HG03520 (cell line): ENCODE data around the gene ZNF431.
"Not testable (repeated sequence)": the region's sequence is repeated elsewhere in the genome, so short reads cannot be mapped to it uniquely, and the experiment has no call there.

Source experiments
- ATAC-seq: cut with Tn5 transposase; IDR thresholded peaks from one replicate; pipeline ENCODE4 v1.9.1; 2021; ENCODE audit warnings: mild to moderate bottlenecking, moderate library complexity; ENCODE audit not compliant: unreplicated experiment

The ZNF431 gene

DNA sequence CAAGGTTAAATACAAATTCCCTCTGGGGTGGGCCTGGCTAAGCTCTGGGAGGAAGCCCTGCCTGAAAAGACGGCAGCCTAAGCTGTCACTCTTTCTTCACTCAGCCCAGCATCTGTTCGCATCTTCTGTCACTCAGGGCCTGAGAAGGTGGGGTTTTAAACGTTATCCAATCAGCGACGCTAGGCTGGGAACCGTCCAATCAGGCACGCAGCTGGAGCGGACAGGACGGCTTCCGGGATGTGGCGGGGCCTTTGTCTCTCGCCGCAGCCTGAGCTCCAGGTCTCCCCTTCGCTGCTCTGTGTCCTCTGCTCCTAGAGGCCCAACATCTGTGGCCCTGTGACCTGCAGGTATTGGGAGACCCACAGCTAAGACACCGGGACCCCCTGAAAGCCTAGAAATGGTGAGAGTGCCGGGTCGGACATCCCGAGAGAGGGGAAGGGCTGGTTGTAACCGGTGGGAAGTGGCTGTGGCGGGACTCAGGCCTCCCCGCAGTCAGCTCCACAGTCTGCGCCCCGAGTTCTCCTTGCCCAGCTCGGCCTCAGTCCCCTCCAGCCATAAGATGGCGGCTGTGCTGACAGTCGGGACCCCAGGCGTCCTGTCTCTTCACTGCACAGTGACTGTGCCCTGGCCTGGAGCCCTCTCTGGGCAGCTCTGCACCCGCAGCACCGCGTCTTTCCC lies at the start of gene ZNF431:
Gene ZNF431 (plus strand): TSS at position 254 of the 678 bp plus-strand sequence. CDS start 144 bp downstream, at position 398.
- peak; percentile 98 for ATAC-seq

DNA sequence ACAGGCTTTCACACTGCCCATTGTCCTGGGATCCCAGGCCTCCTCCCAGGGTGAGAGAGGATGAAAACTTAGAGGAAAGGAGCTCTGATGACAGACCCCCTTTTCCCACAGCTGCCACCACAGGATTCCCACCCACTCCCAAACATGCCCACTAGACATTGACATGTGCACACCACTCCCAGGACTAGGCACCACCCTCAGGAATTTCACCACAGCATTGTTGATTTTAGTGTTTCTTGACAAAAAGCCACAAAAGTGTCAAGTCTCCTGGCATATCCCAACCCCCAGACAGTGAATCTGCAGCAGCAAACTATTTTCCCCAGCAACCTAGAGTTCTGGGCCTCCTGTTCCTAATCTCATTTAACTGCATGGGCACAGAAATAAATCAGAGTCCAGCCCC lies 49.7 kb upstream of the ZNF431 start:
- ATAC-seq, result no peak

DNA sequence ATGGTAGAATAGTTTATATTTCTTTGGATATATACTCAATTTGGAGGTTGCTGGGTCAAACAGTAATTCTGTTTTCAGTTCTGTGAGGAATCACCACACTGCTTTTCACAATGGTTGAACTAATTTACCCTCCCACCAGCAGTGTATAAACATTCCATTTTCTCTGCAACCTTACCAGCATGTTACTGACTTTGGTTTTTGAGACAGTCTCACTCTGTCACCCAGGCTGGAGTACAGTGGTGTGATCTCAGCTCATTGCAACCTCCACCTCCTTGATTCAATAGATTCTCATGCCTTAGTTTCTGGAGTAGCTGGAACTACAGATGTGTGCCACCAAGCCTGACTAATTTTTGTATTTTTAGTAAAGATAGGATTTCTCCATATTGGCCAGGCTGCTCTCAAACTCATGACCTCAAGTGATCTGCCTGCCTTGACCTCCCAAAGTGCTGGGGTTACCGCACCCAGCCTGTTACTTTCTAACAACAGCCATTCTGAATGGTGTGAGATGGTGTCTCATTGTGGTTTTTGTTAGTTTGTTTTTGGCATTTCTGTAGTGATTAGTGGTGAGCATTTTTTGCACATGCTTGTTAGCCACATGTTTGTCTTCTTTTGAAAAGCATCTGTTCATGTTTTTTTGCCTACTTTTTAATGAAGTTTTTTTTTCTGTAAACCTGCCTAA lies 47.4 kb upstream of the ZNF431 start:
- ATAC-seq, result no peak

DNA sequence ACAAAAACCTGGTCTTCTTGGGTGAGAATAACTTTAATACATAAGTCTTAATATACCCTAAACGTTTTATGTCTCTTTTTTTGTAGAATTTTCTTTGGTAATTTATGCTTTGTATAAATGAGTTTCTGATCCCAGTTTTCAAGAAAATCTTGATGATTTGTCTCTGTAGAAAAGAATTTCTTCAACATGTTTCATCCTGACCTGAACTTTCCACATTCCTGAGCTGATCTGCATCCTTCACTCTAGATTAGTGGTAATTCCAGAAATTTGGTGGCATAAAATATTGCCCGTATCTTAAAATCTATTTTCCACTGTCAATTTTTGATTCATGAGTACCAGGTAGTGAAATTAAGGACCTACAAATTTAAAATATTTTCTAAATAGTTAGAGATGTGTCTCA lies 43.5 kb upstream of the ZNF431 start:
- ATAC-seq, result no peak

DNA sequence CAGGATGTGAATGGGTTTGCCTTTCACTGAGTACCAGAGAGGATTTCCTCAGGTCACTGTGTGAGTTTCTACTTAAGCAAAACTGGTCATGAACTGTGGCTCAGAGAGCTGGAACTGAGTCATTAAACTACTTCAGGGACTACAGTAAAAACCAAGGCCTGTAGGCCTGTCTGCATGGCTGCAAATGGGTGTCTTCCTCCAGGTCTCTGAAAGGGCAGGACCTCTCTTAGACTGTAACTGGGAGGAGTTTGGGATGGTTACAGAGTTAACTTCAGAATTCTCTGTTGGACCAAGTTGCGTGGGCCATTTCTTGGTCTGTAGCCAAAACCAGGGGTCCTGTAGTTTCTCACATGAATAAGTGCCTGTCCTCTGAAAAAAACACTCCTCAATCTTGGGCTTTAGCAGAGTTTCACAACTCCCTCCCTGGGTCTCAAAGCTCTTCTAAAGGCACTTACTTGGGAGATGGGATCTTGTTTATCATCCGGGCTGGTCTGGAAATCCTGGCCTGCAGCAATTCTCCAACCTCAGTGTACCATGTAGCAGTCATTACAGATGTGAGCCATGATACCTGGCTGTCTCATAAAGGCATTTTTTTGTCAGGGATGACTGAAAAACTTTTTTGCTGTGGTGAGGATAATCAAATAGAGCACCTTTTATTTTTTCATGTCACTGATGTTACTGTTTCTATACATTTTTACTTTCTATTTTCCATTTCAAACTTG lies 40.2 kb upstream of the ZNF431 start:
- ATAC-seq, result no peak

DNA sequence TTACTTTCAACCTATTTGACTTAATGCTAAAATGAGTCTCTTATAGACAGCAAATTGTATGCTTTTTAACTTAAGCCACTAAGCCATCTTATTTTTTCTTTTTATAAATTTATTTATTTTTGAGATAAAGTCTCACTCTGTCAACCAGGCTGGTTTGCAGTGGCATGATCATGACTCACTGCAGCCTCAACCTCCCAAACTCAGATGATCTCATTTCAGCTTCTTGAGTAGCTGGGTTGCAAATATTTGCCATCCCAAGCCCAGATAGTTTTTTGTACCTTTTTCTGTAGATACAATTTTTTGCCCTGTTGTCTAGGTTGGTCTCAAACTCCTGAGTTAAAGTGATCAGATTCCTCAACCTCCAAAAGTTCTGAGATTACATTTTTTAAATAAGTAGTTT lies 32.7 kb upstream of the ZNF431 start:
- ATAC-seq, result no peak

DNA sequence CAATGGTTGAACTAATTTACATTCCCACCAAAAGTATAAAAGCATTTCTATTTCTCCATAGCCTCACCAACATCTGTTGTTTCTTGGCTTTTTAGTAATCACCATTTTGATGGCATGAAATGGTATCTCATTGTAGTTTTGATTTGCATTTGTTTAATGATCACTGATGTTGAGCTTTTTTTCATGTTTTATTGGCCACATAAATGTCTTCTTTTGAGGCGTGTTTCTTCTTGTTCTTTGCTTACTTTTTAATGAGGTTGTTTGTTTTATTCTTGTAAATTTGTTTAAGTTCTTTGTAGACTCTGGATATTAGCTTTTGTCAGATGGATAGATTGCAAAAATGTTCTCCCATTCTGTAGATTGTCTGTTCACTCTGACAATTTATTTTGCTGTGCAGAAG lies 31.7 kb upstream of the ZNF431 start:
- no peak for ATAC-seq

DNA sequence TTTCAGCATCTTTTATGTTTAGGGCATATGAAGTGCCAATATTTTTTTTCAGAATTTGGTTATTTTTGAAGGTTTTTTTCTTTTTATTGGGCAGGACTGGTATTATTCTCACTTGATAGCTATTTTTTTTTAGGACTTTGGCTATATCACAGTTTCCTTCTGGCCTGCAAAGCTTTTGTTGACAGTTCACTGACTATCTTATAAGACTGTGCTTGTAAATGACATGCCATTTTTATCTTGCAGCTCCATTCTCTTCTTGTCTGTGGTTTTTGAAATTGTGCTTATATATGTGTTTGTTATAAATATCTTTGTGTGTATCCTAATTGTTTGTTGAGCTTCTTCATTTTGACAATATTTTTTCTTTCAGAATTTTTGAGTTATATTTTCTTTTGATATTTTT lies 26.4 kb upstream of the ZNF431 start:
- ATAC-seq, result no peak

DNA sequence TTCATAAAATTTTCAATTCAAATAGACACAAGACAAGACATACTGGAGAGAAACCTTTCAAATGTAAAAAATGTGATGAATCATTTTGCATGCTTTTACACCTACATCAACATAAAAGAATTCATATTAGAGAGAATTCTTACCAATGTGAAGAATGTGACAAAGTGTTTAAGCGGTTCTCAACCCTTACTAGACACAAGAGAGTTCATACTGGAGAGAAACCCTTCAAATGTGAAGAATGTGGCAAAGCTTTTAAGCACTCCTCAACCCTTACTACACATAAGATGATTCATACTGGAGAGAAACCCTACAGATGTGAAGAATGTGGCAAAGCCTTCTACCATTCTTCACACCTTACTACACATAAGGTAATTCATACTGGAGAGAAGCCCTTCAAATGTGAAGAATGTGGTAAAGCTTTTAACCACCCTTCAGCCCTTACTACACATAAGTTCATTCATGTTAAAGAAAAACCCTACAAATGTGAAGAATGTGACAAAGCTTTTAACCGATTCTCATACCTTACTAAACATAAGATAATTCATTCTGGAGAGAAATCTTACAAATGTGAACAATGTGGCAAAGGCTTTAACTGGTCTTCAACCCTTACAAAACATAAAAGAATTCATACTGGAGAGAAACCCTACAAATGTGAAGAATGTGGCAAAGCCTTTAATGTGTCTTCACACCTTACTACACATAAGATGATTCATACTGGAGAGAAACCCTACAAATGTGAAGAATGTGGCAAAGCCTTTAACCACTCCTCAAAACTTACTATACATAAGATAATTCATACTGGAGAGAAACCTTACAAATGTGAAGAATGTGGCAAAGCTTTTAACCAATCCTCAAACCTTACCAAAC lies 24.6 kb upstream of the ZNF431 start:
- ATAC-seq, result no peak

DNA sequence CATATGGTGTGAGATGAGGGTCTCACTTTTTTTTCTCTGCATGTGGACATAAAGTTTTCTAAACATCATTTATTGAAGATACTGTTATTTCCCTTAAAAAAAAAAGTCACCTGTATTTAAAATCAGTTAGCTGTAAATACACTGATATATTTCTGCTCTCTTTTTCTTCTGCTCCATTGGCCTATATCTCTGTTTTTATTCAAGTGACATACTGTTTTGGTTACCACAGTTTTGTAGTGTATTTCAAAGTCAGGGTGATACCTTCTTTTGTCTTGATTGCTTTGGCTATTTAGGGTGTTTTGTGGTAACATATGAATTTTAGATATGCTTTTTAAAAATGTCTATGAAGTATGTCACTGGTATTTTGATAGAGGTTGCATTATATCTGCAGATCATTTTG lies 15.8 kb upstream of the ZNF431 start:
- ATAC-seq, result no peak

DNA sequence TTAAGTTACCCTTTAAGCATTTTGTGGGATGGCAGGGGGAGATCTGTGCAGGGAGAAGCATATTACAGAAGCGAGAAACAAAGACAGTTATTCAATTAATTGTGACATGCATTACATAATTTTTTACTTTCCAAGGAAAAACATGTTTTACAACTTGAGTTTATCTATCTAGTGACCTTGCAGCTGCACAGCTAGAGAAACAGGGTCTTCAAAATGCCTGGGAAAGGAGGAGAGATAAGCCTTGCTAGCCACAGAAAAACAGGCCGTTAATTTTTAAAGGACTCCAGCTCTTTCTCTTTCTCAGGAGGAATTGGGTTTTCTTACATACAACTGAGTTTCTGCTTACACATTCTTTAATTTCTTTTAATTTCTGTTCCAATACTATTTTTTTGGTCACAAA lies 14.8 kb upstream of the ZNF431 start:
- ATAC-seq, result no peak

DNA sequence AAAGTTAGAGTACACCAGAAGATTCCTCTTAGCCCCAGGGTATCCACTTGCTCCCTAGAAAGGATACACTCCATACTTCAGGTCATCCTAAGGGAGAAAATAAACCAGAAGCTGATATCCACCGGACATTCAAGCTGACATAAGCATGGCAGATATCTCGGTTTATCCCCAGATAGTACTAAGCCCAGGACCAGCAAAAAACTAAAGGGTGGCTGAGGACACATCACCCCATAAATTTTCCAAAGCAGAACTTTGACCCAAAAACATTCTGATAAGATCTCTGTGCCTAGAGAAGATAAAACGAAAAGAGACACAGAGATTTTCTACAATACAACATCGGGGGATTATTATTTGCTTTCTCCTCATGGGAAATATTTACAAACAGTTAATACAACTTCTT lies 13.9 kb upstream of the ZNF431 start:
- ATAC-seq, result no peak

DNA sequence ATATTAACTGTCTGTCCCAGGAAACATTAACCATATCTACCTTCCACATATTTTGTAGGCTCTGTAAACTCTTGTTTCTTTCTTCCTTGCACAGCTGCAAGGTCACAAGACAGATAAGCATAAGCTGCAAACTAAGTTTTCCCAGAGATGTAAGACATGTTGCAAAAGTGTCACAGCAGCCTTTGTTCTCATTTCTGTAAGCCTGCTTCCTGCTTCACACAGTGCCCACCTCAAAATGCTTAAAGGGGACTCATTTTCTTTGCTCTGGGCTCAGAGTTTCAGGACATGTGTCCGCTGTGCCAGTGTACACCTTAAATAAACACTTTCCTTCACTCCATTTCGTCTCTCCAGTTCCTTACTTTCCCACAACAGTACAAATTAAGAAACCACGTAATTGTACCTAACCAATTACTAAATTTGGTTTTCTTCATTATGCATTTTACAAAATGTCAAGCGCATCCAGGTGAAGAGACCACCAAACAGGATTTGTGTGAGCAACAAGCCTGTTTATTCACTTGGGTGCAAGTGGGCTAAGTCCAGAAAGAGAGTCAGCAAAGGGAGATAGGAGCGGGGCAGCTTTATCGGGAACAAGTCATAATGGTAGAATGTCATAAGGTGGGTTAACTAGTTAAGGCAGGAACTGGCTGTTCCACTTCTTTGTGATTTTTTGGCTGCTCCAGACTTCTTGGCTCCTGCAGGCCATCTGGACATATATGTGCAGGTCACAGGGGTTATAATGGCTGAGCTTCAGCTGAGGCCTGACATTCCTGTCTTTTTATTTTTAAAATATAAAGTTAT lies 12.7 kb upstream of the ZNF431 start:
- no peak for ATAC-seq

DNA sequence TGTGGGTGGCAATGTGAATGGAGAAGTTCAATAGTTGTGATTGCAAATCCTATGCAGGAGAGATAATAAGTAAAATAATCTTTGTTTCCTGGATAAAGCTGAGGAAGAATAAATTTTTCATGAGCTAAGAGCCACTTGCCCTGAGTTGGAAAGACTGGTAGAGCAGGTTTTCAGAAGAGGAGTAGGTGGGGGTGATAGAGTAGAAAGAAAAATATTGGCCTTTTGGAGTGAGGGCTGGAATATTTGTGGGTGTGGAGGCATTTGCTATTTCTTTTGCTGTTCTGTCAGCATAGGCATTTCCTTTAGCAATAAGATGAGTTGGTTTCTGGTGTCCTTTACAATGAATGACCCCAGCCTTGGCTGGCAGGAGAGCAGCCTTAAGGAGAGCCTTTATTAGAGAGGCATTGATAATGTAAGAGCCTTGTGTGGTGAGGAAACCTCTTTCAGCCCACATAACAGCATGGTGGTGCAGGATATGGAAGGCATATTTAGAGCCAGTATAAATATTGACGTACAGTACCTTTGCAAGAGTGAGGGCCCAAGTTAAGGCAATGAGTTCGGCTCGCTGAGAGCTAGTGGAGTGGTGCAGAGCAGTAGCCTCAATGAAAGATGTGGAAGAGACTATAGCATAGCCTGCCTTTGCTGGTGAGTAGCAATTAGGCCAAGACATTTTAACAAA lies 11.6 kb upstream of the ZNF431 start:
- no peak for ATAC-seq

DNA sequence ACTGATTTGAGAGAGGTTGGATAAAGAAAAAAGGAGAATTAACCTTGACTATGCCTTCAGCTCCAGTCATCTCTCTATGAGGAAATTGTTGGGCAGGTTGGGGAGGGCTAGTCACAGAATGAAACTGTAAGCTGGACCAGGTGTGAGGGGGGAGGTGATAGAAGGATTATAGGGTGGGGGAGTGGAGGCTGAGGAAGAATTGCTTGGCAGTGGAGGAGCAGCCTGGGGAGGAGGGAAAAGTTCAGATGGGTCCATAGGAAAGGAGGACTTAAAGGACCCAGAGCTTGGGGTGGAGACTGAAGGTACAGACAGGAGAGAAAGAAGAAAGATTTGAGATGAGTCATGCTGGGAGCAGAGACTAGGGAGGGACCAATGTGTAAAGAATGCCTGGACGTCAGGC lies 8.2 kb upstream of the ZNF431 start:
- no peak for ATAC-seq

DNA sequence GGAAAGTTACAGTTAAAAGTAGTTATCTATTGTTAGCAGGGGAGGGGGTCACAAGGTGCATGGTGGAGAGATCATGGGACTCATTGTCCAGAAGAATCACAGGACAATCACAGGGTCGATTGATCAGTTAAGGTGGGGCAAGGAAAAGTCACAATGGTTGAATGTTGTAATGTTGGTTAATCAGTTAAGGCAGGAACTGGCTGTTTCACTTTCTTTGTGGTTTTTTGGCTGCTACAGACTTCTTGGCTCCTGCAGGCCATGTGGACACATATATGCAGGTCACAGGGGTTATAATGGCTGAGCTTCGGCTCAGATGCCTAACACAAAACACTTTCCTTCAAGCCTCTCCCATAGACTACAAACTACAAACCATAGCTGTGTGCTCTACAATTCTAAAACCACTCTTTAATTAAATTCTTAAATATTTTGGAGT lies 6.9 kb upstream of the ZNF431 start:
- no peak for ATAC-seq

DNA sequence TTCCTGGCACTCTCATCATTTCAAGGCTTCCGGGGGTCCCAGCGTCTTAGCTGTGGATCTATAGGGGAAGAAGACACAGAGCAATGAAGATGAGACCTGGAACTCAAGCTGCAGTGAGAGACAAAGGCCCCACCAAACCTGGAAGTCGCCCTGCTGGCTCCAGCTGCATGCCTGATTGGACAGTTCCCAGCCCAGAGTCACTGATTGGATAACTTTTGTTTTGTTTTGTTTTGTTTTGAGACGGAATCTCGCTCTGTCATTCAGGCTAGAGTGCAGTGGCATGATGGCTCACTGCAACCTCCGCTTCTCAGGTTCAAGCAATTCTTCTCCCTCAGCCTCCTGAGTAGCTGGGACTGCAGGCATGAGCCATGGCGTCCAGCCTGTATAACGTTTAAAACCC lies 6.4 kb upstream of the ZNF431 start:
- ATAC-seq, result no peak

DNA sequence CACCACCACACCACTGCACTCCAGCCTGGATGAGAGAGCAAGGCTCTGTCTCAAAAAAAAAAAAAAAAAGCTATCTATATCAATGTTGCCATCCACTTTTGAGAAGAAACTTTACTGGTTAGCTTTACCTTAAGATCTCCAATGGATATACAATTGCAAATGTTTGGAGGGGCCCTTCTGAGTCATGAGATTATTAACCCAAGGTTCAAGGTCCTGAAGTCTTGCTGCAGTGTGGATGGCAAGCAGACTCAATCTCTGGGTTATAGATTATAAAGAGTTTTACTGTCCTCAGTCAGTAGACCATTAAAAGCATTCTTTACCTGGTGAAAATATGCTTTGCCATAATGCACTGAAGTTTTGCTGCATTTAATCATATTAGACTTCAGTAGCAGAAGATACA lies 3.7 kb upstream of the ZNF431 start:
- ATAC-seq, result no peak

DNA sequence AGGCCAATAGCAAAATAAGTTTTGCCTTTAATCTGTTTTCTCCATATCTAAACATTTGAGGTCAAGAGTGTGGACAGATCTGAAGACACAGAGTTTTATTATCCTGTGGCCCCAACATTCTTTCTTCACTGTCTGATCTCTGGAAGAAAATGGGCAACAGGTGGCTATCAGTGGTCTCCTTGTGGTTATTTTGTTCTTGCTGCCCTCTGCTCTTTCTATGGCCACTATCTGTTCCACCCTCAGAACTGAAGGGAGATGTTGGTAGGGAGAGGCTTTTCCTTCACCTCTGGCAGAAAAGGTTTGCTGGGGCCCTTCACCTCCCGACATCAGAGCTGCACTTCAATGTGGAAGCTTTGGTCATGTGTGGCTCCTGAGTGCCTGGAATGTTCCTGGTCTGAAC lies 834 bp upstream of the ZNF431 start:
- not testable (repeated sequence) for ATAC-seq

DNA sequence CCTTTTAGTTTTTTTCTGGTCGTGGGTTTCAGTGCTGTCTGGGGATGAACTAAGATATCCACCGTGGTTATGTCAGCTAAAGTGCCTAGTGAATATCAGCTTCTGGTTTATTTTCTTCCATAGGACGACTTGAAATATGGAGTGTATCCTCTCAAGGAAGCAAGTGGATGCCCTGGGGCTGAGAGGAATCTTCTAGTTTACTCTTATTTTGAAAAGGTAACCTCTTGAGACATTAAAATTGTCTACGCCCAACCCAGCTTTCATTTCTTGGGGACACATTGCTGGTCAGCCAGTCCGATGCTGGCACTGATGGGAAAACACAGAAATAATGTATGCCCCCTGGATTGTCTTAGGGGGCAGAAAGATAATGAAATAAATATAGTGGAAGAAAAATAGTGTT lies 1.6 kb downstream of the ZNF431 start:
- no peak for ATAC-seq
